ENCODE measurements around the gene DUSP22. TPM values are rescaled to one million over a fixed set of nuclear protein-coding genes. Genes with fewer than 3 reads are reported as not detected.

Gene DUSP22
- total RNA-seq, 1 experiment from 2014 or later, result 19.2 TPM

DNA sequence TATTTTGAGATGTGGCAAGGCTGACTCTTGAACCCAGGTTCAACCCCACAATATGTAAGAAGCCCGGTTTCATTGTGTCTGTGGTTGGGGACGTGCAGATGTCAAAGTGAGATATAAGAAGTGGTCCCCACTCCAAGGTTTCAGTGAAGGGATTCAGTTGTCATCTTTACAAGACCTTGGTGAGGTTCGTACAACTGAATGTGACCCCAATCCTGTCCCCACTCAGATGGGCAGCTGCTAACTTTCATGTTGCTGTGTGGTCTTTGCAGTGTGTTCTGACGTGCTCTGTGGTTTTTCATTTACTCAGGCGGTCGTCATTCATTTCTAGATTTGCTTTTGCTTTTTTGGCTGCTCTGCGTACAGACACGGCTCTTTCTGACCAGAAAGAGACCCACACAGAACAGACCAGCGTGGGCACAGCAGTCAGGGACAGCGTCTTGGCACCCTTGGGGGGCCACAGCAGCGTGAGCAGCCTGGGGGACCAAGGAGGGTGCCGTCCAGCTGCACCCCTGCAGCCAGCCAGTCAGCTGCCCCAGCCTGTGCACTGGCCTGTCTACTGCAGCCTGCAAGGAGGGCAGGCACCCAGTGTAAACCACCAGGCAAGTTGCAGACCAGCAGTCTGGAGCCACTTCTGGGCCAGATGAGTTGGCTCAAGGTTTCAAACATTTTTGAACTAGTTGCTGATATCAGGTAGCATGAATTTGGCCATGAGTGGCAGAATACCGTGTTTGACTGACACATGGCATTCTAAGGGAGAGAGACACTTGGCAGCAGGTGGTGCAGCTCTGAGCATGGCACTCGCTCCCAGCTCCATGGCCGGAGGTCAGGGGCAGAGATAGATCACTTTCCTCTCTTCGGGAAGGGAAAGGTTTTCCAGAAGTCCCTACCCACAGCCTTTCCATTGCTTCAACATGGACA is 49.9 kb downstream of the DUSP22 start:
- ChIA-PET CTCF (no interaction called here), POLR2A (no interaction called here), RAD21 (ENCODE audit: low non-redundant PET in 1 of 2, low total read pairs in 2 of 2, uncharacterized antibody in 2 of 2, unreplicated experiment in 2 of 2) (no interaction called here)
- H4K20me1 ChIP-seq (ENCODE audit: insufficient read depth), result no peaks in the 10 kb centered on the region
- peaks cover 0 to 4% of the 10 kb centered on the region in 2 experiments; a peak in 2 of 4 replicates for H3K9me3 ChIP-seq (ENCODE audit: control insufficient read depth in 1 of 2, insufficient read depth in 1 of 2, low read depth in 1 of 2, low read length in 2 of 2)
- no peak overlapping the region for H3K4me2 ChIP-seq (ENCODE audit: low read length)
- H3K4me1 ChIP-seq (ENCODE audit: control insufficient read depth in 1 of 2, insufficient read depth in 2 of 2, low read length in 2 of 2), result no peaks in the 10 kb centered on the region
- no peaks in the 10 kb centered on the region for H3K9me2 ChIP-seq (ENCODE audit: insufficient read depth)
- H3K9ac ChIP-seq (ENCODE audit: low read length), result no peak overlapping the region
- no peak overlapping the region for H3K27ac ChIP-seq (ENCODE audit: low read depth, low read length)
- DNase-seq (ENCODE audit: low read depth, low spot score) (no peak), ATAC-seq (no peak)
- no peak overlapping the region for H3K4me3 ChIP-seq (replicated peaks in 1 of 2; ENCODE audit: low read depth in 1 of 2, low read length in 2 of 2)
- no peaks in the 10 kb centered on the region for H3K27me3 ChIP-seq (ENCODE audit: insufficient read depth, low read length)
- BruUV-seq (replicated peaks), result no TSS peak
- no peaks in the 10 kb centered on the region for H3K79me2 ChIP-seq (ENCODE audit: insufficient read depth, low read length)
- H3K36me3 ChIP-seq (ENCODE audit: control insufficient read depth in 1 of 2, insufficient read depth in 2 of 2, low read length in 2 of 2), result no peaks in the 10 kb centered on the region
- no peak overlapping the region for H2AFZ ChIP-seq (ENCODE audit: low read depth, low read length, poor library complexity, severe bottlenecking)
- intact Hi-C loops (cut with micrococcal nuclease), result no loop called here
- TF ChIP-seq, protein P1, sequence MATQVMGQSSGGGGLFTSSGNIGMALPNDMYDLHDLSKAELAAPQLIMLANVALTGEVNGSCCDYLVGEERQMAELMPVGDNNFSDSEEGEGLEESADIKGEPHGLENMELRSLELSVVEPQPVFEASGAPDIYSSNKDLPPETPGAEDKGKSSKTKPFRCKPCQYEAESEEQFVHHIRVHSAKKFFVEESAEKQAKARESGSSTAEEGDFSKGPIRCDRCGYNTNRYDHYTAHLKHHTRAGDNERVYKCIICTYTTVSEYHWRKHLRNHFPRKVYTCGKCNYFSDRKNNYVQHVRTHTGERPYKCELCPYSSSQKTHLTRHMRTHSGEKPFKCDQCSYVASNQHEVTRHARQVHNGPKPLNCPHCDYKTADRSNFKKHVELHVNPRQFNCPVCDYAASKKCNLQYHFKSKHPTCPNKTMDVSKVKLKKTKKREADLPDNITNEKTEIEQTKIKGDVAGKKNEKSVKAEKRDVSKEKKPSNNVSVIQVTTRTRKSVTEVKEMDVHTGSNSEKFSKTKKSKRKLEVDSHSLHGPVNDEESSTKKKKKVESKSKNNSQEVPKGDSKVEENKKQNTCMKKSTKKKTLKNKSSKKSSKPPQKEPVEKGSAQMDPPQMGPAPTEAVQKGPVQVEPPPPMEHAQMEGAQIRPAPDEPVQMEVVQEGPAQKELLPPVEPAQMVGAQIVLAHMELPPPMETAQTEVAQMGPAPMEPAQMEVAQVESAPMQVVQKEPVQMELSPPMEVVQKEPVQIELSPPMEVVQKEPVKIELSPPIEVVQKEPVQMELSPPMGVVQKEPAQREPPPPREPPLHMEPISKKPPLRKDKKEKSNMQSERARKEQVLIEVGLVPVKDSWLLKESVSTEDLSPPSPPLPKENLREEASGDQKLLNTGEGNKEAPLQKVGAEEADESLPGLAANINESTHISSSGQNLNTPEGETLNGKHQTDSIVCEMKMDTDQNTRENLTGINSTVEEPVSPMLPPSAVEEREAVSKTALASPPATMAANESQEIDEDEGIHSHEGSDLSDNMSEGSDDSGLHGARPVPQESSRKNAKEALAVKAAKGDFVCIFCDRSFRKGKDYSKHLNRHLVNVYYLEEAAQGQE (IDR thresholded peaks at IDR 0.05; ENCODE audit: low read depth), result no peak
- TF ChIP-seq FOSL1 (IDR thresholded peaks at IDR 0.05; ENCODE audit: low read depth) (no peak), CEBPB (IDR thresholded peaks at IDR 0.05; ENCODE audit: low read depth) (no peak), ZNF274 (IDR thresholded peaks at IDR 0.05; ENCODE audit: low read depth, low read length) (no peak), TCF7L2 (IDR thresholded peaks at IDR 0.05; ENCODE audit: borderline replicate concordance, extremely low read depth, insufficient read depth, insufficient read length) (no peak), POLR2A (IDR thresholded peaks at IDR 0.05; ENCODE audit: borderline replicate concordance, extremely low read depth, insufficient read depth, insufficient read length) (no peak), YY1 (IDR thresholded peaks at IDR 0.05; ENCODE audit: extremely low read depth, insufficient replicate concordance, low read depth, low read length) (no peak)
- TF ChIP-seq, protein P2, sequence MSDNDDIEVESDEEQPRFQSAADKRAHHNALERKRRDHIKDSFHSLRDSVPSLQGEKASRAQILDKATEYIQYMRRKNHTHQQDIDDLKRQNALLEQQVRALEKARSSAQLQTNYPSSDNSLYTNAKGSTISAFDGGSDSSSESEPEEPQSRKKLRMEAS (IDR thresholded peaks at IDR 0.05), result no peak
- TF ChIP-seq, protein P3, sequence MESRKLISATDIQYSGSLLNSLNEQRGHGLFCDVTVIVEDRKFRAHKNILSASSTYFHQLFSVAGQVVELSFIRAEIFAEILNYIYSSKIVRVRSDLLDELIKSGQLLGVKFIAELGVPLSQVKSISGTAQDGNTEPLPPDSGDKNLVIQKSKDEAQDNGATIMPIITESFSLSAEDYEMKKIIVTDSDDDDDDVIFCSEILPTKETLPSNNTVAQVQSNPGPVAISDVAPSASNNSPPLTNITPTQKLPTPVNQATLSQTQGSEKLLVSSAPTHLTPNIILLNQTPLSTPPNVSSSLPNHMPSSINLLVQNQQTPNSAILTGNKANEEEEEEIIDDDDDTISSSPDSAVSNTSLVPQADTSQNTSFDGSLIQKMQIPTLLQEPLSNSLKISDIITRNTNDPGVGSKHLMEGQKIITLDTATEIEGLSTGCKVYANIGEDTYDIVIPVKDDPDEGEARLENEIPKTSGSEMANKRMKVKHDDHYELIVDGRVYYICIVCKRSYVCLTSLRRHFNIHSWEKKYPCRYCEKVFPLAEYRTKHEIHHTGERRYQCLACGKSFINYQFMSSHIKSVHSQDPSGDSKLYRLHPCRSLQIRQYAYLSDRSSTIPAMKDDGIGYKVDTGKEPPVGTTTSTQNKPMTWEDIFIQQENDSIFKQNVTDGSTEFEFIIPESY (IDR thresholded peaks at IDR 0.05; ENCODE audit: extremely low read depth, insufficient replicate concordance, low read length), result no peak
